Upper lobe of left lung (tissue), 6 donors: Measurements from ENCODE around the gene MYOM1. TPM values are rescaled to one million over a fixed set of nuclear protein-coding genes. Genes with fewer than 3 reads are reported as not detected.

Experiments
- ATAC-seq, 2 donors: fragments of 200-7000 bp; cut with Tn5 transposase; one replicate each; pipeline ENCODE4 v1.9.1; 2022; ENCODE audit warnings: mild to moderate bottlenecking in 2 of 2, moderate library complexity in 2 of 2; ENCODE audit not compliant: low FRiP score in 2 of 2
- DNase-seq, 2 donors: peaks; one replicate each; pipeline ENCODE4 v3.0.0-alpha.2; 2019 to 2020
- H3K27ac ChIP-seq, 4 donors: fragments of 200-600 bp; sonication (generic); one replicate each; pipeline ENCODE4 v1.5.1; 2016 to 2019
- H3K27me3 ChIP-seq, 4 donors: fragments of 200-600 bp; sonication (generic); one replicate each; pipeline ENCODE4 v1.5.1; 2017 to 2019
- H3K36me3 ChIP-seq, 4 donors: fragments of 200-600 bp; sonication (generic); one replicate each; pipeline ENCODE4 v1.5.1; 2016 to 2019
- H3K4me1 ChIP-seq, 4 donors: fragments of 200-600 bp; sonication (generic); one replicate each; pipeline ENCODE4 v1.5.1; 2018 to 2019
- H3K4me3 ChIP-seq, 4 donors: fragments of 200-600 bp; sonication (generic); one replicate each; pipeline ENCODE4 v1.5.1; 2017 to 2019; ENCODE audit warnings: mild to moderate bottlenecking in 2 of 4, moderate library complexity in 1 of 4
- H3K9me3 ChIP-seq, 4 donors: fragments of 200-600 bp; sonication (generic); one replicate each; pipeline ENCODE4 v1.5.1; 2018 to 2019
- CTCF ChIP-seq, 6 experiments: fragments of 450-650 bp in 4 of 6; fragments of 200-600 bp in 2 of 6; sonication (generic) in 2 of 6; IDR thresholded peaks; one replicate each; pipeline ENCODE4 v1.5.1; 2016 to 2019; ENCODE audit warnings: antibody characterized with exemption in 6 of 6
- EP300 ChIP-seq, 4 donors: sonication (generic); formaldehyde crosslinking; IDR thresholded peaks; one replicate each; pipeline ENCODE4 v1.5.1; 2017; ENCODE audit warnings: antibody characterized with exemption in 4 of 4, control low read depth in 2 of 4
- POLR2A ChIP-seq, 4 donors: fragments of 450-650 bp; IDR thresholded peaks; one replicate each; pipeline ENCODE4 v1.5.1; 2016 to 2017; ENCODE audit warnings: antibody characterized with exemption in 4 of 4, mild to moderate bottlenecking in 2 of 4
- POLR2AphosphoS5 ChIP-seq, 2 donors: sonication (generic); formaldehyde crosslinking; IDR thresholded peaks; one replicate each; pipeline ENCODE4 v1.5.1; 2017; ENCODE audit warnings: antibody characterized with exemption in 2 of 2
- WGBS, 2 donors: methylation state at CpG; one replicate each; pipeline ENCODE4 v1.1.5; 2017 to 2018; 5-methylcytosine and 5-hydroxymethylcytosine counted together
- total RNA-seq, 6 donors: library from RNA; depleted of rRNA in 4 of 6; stranded (reverse); fragments of >200 nt in 4 of 6; gene quantifications; one replicate each; pipeline versions ENCODE4 v1.1.0 to v1.2.1, GENCODE V29; 2016 to 2021
- donor health status: DM: no; HTN: no; CAD: no; lungs with moderate emphysema.
- donor health status: DM: no; HTN: yes; CAD: no; lungs with severe emphysema.

Gene MYOM1
- total RNA-seq, 6 donors from 2014 or later, result 0.76 to 11.2 (median 2.2) TPM

GRCh38 chr18:3058328-3059191 is 161.2 kb downstream of the MYOM1 start:
- H3K27ac ChIP-seq, result peak overlapping the region; percentile 59 to 83 (median 76)
- H3K27me3 ChIP-seq, result no peaks in the 10 kb centered on the region
- TF ChIP-seq POLR2A (IDR thresholded peaks at IDR 0.05) (peak in 1 of 4 donors; percentile 25), EP300 (IDR thresholded peaks at IDR 0.05) (peak in 1 of 4 donors; percentile 77), POLR2AphosphoS5 (IDR thresholded peaks at IDR 0.05) (peak in 1 of 2 donors; percentile 59), CTCF (IDR thresholded peaks at IDR 0.05) (no peak)
- ATAC-seq, result no peak
- no peaks in the 10 kb centered on the region for H3K36me3 ChIP-seq
- no peak for DNase-seq
- 65 to 75% methylated on average over 6 of the region's 6 CpGs for WGBS, 2 donors
- H3K4me1 ChIP-seq, result peaks cover 30 to 57% (median 48%) of the 10 kb centered on the region in 4 donors
- no peaks in the 10 kb centered on the region for H3K9me3 ChIP-seq
- H3K4me3 ChIP-seq, result no peak overlapping the region

- no peak for ATAC-seq
- H3K4me1 ChIP-seq, result peaks cover 24 to 50% (median 42%) of the 10 kb centered on the region in 4 donors
Measured at GRCh38 chr18:3057526-3057925, 162.2 kb downstream of the MYOM1 start.

GRCh38 chr18:3056311-3056710 is 163.5 kb downstream of the MYOM1 start:
- H3K27ac ChIP-seq, result no peak overlapping the region
- TF ChIP-seq POLR2AphosphoS5 (IDR thresholded peaks at IDR 0.05), result no peak
- no peak for TF ChIP-seq EP300 (IDR thresholded peaks at IDR 0.05)
- TF ChIP-seq CTCF (IDR thresholded peaks at IDR 0.05), result no peak
- TF ChIP-seq POLR2A (IDR thresholded peaks at IDR 0.05), result no peak
- no peaks in the 10 kb centered on the region for H3K27me3 ChIP-seq
- DNase-seq (no peak), ATAC-seq (no peak)
- no peaks in the 10 kb centered on the region for H3K36me3 ChIP-seq
- H3K4me1 ChIP-seq, result peaks cover 29 to 56% (median 42%) of the 10 kb centered on the region in 4 donors
- H3K4me3 ChIP-seq, result no peak overlapping the region
- no peaks in the 10 kb centered on the region for H3K9me3 ChIP-seq
- WGBS, 2 donors, result 95 to 96% methylated on average over 9 of the region's 9 CpGs

More at GRCh38 chr18:3057526-3057925, 162.2 kb downstream of the MYOM1 start:
- DNase-seq, result no peak
- H3K36me3 ChIP-seq, result no peaks in the 10 kb centered on the region
- H3K27ac ChIP-seq, result peak overlapping the region in 2 of 4 donors; percentile 75 to 83
- no peak for TF ChIP-seq EP300 (IDR thresholded peaks at IDR 0.05)
- TF ChIP-seq CTCF (IDR thresholded peaks at IDR 0.05), result no peak
- no peak for TF ChIP-seq POLR2A (IDR thresholded peaks at IDR 0.05)
- TF ChIP-seq POLR2AphosphoS5 (IDR thresholded peaks at IDR 0.05), result no peak
- WGBS, 2 donors, result 97 to 100% methylated on average over 4 of the region's 4 CpGs
- no peaks in the 10 kb centered on the region for H3K27me3 ChIP-seq
- no peaks in the 10 kb centered on the region for H3K9me3 ChIP-seq
- no peak overlapping the region for H3K4me3 ChIP-seq

GRCh38 chr18:3055816-3056215 is 164.0 kb downstream of the MYOM1 start:
- no peaks in the 10 kb centered on the region for H3K9me3 ChIP-seq
- WGBS, 2 donors, result 76 to 84% methylated on average over 4 of the region's 4 CpGs
- H3K4me1 ChIP-seq, result peaks cover 26 to 57% (median 40%) of the 10 kb centered on the region in 4 donors

More at GRCh38 chr18:3055816-3056215, 164.0 kb downstream of the MYOM1 start:
- DNase-seq (no peak), ATAC-seq (peak in 1 of 2 donors; percentile 41)
- TF ChIP-seq POLR2A (IDR thresholded peaks at IDR 0.05), result no peak
- TF ChIP-seq EP300 (IDR thresholded peaks at IDR 0.05), result no peak
- TF ChIP-seq CTCF (IDR thresholded peaks at IDR 0.05), result no peak
- TF ChIP-seq POLR2AphosphoS5 (IDR thresholded peaks at IDR 0.05), result no peak
- Histone ChIP-seq H3K36me3 (no peaks in the 10 kb centered on the region), H3K27me3 (no peaks in the 10 kb centered on the region), H3K4me3 (no peak overlapping the region), H3K27ac (no peak overlapping the region)
